Left lung (tissue), 10 donors: Measurements from ENCODE around the gene CNPY1. TPM values are rescaled to one million over a fixed set of nuclear protein-coding genes. Genes with fewer than 3 reads are reported as not detected.
A peak's percentile ranks its signal among the peaks of the same experiment; 100 is the strongest.

ENCODE experiments used
- ATAC-seq: fragments of 200-7000 bp; cut with Tn5 transposase; one replicate; pipeline ENCODE4 v1.9.1; 2020; ENCODE audit warnings: moderate library complexity
- DNase-seq, 4 donors: peaks; one replicate each; pipeline ENCODE4 v3.0.0-alpha.2; 2013 to 2020
- H3K27ac ChIP-seq, 2 donors: fragments of 200-600 bp; sonication (generic) in 1 of 2; one replicate each; pipeline versions ENCODE4 v1.5.0 to v1.8.0; 2020 to 2021
- H3K27me3 ChIP-seq, 2 donors: fragments of 200-600 bp; sonication (generic) in 1 of 2; one replicate each; pipeline versions ENCODE4 v1.5.0 to v1.8.0; 2020 to 2021
- H3K36me3 ChIP-seq, 2 donors: fragments of 200-600 bp; sonication (generic) in 1 of 2; one replicate each; pipeline versions ENCODE4 v1.5.0 to v1.8.0; 2020 to 2021
- H3K4me1 ChIP-seq, 2 donors: fragments of 200-600 bp; one replicate each; pipeline ENCODE4 v1.8.0; 2021
- H3K4me3 ChIP-seq, 2 donors: fragments of 200-600 bp; sonication (generic) in 1 of 2; one replicate each; pipeline versions ENCODE4 v1.5.0 to v1.8.0; 2020 to 2021; ENCODE audit warnings: mild to moderate bottlenecking in 1 of 2
- H3K9me3 ChIP-seq, 2 donors: fragments of 200-600 bp; sonication (generic) in 1 of 2; one replicate each; pipeline versions ENCODE4 v1.5.0 to v1.8.0; 2020 to 2021
- intact Hi-C, 2 donors: fragments of 100-400 bp; cut with DNase I; formaldehyde crosslinking; loops; one replicate each; pipeline versions ENCODE4 v1.11.2 to v1.14.2; 2022
- polyA plus RNA-seq, 6 donors: library from polyadenylated mRNA; unstranded; fragments of 120-200 nt; gene quantifications; one replicate each; pipeline ENCODE4 v1.2.1, GENCODE V29; 2013; ENCODE audit not compliant: insufficient read length in 6 of 6
- total RNA-seq, 2 donors: library from RNA; stranded (reverse); fragmentation: NEBNext Ultra II Directional; extraction: Animal tissue kit (Norgen Biotek cat#: 25700); gene quantifications; one replicate each; pipeline ENCODE4 v1.2.1, GENCODE V29; 2021
- TF ChIP-seq, protein P1 (sequence below), 2 donors: fragments of 200-600 bp; sonication (generic) in 1 of 2; IDR thresholded peaks; one replicate each; pipeline versions ENCODE4 v1.5.0 to v1.8.0; 2021; ENCODE audit warnings: antibody characterized with exemption in 2 of 2
- donor health status: DM: no; HTN: yes; CAD: no.
- donor health status: DM: no; HTN: no; CAD: no.

The CNPY1 gene
- total and polyA plus RNA-seq, 8 donors, result not detected

DNA sequence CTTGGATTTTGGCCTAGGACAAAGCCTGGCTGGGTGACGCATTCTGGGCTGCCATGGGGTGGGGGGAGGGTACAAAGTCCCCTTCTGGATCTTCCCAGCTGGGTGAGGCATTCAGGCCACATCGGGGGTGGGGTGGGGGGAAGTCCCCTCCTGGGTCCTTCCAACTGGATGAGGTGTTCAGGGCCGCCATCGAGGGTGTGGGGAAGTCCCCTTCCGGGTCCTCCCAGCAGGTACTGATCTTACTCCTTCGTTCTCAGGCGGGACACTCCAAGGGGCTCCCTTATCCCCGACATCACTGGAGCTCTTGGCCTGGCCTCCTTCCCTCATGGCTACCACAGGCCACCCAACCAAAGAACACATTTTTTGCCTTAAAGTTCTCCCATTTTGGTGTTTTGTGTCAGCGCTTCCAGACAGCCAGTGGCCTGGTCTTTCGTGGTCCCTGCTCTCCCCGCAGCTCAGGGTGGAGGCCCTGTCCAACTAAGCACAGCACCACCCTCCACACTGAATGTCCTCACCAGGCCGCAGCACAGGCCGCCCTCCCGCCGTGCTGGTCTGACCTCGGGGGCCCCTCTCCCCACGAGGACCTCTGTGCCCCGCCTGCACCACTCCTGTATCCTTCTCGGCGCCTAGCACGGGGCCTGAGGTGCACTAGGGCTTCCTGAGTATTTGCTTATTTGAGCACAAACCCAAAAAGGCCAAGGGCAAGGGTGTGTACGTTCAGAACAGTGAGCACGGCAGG, 49.9 kb downstream of the CNPY1 start:
- Histone ChIP-seq H3K27ac (no peak overlapping the region), H3K9me3 (no peaks in the 10 kb centered on the region), H3K36me3 (no peaks in the 10 kb centered on the region), H3K4me3 (no peak overlapping the region), H3K27me3 (peaks cover 18 to 96% of the 10 kb centered on the region in 2 donors), H3K4me1 (peaks cover 0 to under 1% of the 10 kb centered on the region in 2 donors)
- intact Hi-C loops, result no loop called here
- TF ChIP-seq, protein P1, sequence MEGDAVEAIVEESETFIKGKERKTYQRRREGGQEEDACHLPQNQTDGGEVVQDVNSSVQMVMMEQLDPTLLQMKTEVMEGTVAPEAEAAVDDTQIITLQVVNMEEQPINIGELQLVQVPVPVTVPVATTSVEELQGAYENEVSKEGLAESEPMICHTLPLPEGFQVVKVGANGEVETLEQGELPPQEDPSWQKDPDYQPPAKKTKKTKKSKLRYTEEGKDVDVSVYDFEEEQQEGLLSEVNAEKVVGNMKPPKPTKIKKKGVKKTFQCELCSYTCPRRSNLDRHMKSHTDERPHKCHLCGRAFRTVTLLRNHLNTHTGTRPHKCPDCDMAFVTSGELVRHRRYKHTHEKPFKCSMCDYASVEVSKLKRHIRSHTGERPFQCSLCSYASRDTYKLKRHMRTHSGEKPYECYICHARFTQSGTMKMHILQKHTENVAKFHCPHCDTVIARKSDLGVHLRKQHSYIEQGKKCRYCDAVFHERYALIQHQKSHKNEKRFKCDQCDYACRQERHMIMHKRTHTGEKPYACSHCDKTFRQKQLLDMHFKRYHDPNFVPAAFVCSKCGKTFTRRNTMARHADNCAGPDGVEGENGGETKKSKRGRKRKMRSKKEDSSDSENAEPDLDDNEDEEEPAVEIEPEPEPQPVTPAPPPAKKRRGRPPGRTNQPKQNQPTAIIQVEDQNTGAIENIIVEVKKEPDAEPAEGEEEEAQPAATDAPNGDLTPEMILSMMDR (IDR thresholded peaks at IDR 0.05), result no peak
- DNase-seq (no peak), ATAC-seq (no peak)

DNA sequence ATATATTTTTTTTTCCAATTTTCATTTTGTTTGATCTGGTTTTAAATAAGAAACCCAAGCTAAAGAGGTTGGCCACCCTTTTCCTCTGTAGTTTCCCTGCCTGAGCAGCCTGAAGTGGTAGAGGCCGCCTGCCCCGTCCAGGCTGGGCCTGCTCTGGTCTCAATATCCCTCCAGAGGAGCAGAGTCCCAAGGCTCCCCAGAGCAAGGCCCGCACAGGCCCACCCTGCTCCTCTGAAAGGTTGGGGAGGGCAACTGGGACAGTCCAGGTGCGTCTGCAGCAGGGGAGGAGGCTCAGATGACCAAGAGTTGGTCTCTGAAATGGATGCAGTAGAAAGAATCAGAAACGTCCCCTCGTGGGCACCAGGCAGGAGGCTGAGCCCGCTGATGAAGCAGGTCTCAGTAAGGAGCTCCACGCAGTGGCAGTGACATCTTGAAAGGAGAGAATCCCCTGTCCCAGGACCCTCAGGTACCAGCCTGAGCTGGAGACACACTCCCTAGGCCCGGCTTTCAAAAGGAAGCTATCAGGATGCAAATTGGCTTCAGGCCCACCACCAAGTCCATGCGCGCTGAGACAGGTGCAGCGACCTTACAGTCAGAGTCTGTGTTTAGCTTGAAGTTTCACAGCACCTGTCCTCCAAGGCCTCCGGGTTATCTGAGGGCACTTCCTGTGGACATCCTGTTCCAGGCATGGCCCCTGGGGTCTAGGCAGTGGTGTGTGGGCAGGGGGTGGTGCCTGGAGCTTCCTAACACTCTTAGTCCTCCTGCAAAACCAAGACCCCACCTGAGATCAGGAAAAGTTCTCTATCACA, 50.7 kb downstream of the CNPY1 start:
- Histone ChIP-seq H3K27ac (no peak overlapping the region), H3K9me3 (no peaks in the 10 kb centered on the region), H3K27me3 (peaks cover 12 to 96% of the 10 kb centered on the region in 2 donors), H3K36me3 (no peaks in the 10 kb centered on the region), H3K4me3 (no peak overlapping the region), H3K4me1 (peaks cover 0 to 9% of the 10 kb centered on the region in 2 donors)
- intact Hi-C loops, result no loop called here
- DNase-seq, result no peak
- ATAC-seq, result no peak
- TF ChIP-seq, protein P1 (IDR thresholded peaks at IDR 0.05), result no peak

DNA sequence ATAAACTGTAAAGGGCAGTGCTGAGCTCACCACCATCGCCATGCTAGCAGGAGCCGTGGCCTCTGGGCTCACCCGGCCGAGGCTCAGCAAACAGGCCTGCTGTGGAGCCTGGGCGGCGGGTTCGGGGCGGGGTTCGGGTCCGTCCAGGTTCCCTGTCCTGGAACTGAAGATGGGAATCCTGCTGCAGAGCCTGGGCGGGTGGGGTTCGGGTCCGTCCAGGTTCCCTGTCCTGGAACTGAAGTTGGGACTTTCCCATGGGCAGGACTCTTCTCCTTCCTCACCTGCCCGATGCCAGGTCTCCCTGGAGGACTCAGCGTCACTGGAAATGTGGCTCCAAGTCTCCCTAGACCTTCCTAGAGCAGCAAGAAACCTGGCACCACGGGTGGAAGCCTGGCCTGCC, 51.8 kb downstream of the CNPY1 start:
- Histone ChIP-seq H3K9me3 (no peaks in the 10 kb centered on the region), H3K36me3 (no peaks in the 10 kb centered on the region), H3K4me3 (no peak overlapping the region), H3K27ac (no peak overlapping the region), H3K4me1 (peaks cover 0 to 18% of the 10 kb centered on the region in 2 donors), H3K27me3 (peaks cover 8 to 96% of the 10 kb centered on the region in 2 donors)
- DNase-seq (peak in 1 of 4 donors; percentile 70), ATAC-seq (no peak)
- TF ChIP-seq, protein P1 (IDR thresholded peaks at IDR 0.05), result no peak
- intact Hi-C loops, result no loop called here

DNA sequence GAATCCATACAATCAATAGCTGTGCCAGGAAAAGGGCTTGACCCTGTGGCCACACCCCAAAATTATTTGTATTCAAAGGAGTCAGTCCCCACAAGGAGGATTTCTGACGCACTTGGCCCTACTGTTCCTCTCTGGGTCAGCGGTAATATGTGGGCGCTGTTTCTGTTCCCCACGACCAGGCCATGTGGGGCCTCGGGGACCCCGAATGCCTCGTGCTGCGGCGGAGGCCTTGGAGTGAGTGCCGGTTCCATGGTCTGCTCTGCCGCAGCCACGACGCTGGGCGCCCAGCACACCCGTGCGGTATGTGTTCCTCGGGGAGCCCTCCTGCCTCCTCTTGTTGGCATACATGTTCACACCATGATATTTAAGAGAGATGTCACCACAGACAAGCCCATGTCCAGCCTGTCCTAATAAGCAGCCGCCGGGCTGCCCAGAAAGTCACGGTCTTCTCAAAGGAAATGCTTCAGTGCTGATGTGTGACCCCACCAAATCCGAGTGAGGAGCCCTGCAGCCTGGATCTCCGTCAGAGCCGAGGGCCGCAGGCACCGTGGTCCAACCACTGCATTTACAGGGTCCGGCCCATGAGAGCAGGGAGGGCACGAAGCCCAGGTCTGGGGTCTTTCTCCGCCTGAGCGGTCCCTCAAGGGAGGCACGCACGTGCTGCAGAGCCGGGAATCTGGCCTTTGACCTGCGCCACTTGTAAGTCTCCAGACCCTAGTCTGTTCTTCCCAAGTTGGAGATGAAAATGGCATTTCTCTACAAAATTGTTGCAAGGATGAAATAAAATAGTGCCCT, 52.4 kb downstream of the CNPY1 start:
- Histone ChIP-seq H3K4me3 (no peak overlapping the region), H3K27ac (no peak overlapping the region), H3K9me3 (no peaks in the 10 kb centered on the region), H3K27me3 (peaks cover 4 to 96% of the 10 kb centered on the region in 2 donors), H3K4me1 (peaks cover 0 to 18% of the 10 kb centered on the region in 2 donors), H3K36me3 (no peaks in the 10 kb centered on the region)
- no peak for DNase-seq
- intact Hi-C loops, result no loop called here
- ATAC-seq, result no peak
- TF ChIP-seq, protein P1 (IDR thresholded peaks at IDR 0.05), result no peak
